T-helper 1 cell treated with Interleukin-12 subunit alpha and Interleukin-12 subunit beta and Interleukin-4 antibody, amounts not matched to agents 30 ng/mL and 1 ng/mL, for 36 hours (primary cell): ENCODE results near the gene TBC1D16. TPM values are rescaled to one million over a fixed set of nuclear protein-coding genes. Genes with fewer than 3 reads are reported as not detected.

Source experiments
- intact Hi-C: fragments of 100-400 bp; cut with micrococcal nuclease; formaldehyde crosslinking; loops from one replicate; pipeline ENCODE4 v1.15.1; 2024
- total RNA-seq: library from RNA; stranded (reverse); gene quantifications from 2 replicates; pipeline ENCODE4 v1.2.3, GENCODE V29; 2022

The TBC1D16 gene
- total RNA-seq, 1 donor from 2014 or later = 0.88 TPM

DNA sequence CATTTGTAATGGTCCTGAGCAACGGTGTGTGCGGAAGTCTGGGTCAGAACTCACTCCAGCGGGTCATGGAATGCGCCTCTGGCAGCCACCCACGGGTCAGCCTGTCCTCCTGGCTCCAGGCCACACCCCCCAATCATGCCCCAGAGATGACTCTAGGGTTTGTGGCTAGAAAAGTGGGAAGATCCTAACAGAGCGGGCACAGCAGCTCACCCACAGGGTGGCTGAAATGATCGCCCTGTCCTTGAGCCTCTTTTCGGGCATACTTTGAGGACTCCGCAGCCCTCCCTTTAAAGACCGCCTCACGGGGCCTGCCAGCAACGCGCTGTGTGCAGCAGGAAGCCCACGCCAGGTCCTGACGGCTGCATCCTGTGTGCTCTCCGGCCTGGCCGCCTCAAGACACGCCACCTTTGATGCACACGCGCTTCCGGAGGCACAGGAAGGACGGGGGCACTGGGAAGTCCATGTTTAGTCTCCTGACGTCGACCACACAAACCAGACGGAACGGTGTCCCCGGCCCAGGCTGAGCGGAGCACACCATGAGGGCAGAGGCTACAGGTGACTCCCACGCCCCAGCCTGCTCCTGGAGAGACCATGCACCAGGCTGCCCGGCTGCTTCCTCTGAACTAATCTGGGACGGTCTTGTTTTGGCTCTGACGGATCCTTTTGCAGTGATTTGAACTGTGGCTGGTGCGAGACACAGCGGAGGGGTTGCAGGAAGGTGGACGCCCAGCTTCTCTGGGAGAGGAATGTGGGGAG, 92.9 kb downstream of the TBC1D16 start:
- intact Hi-C loops = no loop called here

DNA sequence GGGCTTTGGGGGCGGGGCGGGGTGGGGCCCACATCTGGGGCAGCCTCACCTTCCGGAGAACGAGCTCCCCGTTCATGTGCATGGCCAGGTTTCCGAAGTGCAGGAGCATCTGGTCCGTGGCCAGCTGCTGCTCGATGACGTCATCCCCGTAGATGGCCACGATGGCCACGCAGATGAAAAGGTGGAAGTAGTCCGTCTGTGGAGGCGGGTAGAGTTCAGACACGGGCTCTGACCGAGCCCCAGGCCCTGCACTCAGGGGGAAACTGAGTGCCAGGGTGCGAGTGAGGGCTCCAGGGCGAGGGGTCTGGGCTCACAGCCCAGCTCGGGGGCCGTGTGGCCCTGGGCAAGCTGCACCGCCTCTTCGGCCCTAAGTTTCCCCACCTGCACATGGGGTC, 93.7 kb downstream of the TBC1D16 start:
- intact Hi-C loops = no loop called here

DNA sequence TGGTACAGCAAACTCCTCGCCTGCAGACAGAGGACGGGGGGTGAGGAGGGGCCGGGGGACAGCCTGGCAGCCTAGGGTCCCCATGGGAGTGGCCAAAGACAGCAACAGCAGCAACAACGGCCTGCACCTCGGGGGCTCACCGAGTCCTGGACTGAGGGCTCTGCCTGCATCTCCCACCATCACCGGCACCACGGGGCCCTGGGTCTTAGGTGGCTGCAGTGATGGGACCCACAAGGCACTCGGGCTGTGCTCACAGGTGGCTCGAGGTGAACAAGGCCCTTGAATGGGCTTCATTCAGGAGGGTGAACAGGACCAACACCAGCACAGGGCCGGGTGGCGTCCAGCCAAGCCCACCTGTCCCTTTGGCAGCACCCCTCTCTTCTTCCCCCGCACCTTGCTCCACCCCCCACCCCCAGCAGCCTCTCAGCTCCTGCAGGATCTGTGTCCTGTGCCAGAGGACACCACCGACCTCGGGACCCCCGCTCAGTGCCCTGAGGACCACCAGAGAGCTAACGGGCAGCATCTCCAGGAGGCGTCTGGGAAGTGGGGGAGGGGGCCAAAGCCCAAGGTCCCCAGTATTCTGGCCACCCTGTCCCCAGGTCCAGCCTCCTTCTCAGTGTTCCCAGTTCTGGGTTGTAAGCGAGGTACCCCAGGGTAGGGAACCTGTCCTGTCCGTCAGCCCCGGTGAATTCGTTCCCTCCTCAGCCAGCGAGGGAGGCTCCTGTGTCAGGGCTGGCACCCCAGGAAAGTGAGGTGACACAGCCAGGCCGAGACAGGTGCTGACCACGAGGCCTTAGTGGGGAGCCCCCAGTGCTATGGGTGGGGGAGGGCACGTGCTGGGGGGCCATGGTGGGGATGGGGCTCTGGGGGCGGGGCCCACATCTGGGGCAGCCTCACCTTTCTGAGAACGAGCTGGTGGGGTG, 94.3 kb downstream of the TBC1D16 start:
- intact Hi-C loops = no loop called here

GRCh38 chr17:79940459-79941087, 95.1 kb downstream of the TBC1D16 start:
- intact Hi-C loops = no loop called here

GRCh38 chr17:79939755-79940458, 95.8 kb downstream of the TBC1D16 start:
- intact Hi-C loops = no loop called here

GRCh38 chr17:79939094-79939435, 96.6 kb downstream of the TBC1D16 start:
- intact Hi-C loops = no loop called here

DNA sequence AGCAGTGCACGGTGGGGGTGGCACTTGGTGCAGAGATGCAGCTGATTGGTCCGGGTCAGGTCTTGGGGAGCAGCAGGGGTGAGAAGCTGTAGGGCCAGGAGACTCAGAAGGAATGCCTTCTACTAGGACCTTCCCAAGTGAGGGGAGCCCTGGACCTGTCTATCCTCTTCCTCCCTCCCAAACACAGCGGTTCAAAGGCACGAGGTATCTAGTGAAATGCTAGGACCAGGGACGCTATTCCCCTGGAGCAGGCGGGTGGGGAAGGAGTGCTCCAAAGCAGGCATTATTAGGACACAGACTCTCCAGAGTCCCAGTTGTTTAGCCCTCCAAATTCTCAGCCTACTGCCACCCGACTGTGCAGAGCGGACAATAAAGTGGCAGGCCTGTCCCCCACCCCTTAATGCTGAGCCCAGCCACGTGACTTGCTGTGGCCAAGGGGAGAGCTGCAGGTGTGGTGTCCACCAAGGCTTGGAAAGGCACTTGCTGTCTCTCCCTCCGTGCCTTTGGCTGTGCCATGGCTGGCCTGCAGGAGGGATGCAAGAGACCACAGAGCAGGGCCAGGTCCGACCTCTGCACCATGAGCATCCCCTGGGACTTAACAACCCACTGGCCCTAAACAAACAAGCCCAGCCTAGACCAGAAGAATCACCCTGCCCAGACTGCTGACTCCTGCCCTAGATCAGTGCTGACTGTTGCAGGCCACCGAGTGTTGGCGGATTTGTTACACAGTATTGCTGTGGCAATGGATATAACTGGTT, 97.2 kb downstream of the TBC1D16 start:
- intact Hi-C loops = no loop called here

GRCh38 chr17:79937391-79938335, 98.0 kb downstream of the TBC1D16 start:
- intact Hi-C loops = no loop called here

- intact Hi-C loops = no loop called here
Measured at GRCh38 chr17:79936641-79937381, 98.9 kb downstream of the TBC1D16 start.

- intact Hi-C loops = no loop called here
Measured at GRCh38 chr17:79936050-79936449, 99.6 kb downstream of the TBC1D16 start.

DNA sequence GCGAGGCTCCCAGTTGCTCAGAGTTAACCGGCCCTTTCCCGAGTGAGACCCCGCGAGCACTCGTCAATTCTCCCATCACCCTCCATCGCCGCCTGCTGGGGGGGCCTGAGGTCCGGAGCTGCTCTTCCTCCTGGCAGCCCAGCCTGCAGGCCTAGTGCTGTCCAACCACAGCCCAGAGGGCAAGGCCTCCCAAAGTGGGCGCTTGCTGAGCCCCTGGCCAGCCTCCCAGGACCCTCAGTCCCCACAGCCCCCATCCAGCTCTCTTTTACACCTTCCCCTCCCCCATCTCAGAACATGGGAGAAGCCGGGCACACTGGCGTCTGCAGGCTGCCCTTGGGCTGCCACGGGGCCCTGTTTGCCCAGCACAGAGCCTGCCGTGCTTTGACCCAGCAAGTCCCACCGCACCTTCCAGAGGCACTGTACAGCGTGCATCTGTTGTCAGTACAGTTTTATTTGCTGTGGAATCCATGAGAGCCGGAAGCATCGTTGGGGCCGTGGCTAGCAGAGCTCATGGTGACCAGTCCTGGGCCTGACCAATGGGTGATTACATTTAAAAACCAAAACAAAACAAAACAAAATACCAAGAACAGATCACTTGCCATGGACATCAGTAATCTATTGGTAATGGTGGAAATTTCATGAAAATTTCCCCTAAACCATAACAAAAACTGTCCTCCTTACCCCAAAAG, 100.3 kb downstream of the TBC1D16 start:
- intact Hi-C loops = no loop called here

DNA sequence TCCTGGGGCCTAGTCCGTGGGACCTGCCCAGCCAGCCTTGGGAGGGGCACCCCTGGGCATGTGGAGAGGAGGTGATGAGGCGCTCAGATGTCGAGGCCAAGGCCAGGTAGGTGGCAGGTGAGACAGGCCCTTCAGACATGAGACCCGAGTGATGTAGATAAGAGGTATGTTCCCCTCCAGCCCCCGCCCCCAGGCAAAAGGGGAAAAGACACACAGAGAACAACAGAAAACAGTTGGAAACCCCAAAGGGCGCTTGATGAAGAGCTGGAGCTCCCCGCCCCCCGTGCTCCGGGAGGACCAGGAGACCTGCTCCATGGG, 101.1 kb downstream of the TBC1D16 start:
- intact Hi-C loops = no loop called here

DNA sequence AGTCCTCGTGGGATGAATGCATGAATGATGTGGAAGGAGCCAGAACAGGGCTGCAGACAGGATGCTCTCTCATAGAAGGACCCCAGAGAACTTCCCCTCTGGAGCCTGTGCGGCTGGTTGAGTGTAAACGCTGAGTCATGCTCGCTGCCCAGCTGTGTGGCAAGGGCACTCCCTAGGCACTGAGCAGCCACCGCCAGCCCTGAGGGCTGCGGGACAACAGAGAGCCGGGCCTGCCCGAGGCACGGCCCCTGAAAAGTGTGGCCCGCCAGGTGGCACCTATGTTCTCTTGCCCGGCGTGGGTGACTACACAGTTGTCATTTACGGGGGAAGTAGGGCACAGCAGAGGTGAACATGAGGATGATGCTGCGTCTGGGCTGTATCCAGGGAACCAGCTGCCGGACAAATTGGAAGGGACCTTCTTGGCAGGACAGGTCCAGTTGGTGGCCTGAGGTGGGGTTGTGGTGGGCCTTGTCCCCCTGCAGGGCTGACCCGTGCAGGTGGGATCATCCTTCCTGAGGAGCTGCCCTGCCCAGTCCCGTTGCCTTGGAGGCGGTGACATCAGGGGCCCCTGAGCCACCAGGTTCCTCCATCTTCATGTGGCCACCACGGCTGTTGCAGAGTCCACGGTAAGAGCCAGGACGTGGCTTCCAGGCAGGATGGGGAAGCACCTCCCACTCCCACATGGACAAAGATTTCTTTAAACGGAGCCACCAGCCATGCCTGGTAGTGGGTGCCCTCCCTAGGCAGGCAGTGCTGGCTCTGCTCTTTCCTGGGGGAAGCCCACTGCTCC, 101.6 kb downstream of the TBC1D16 start:
- intact Hi-C loops = no loop called here

DNA sequence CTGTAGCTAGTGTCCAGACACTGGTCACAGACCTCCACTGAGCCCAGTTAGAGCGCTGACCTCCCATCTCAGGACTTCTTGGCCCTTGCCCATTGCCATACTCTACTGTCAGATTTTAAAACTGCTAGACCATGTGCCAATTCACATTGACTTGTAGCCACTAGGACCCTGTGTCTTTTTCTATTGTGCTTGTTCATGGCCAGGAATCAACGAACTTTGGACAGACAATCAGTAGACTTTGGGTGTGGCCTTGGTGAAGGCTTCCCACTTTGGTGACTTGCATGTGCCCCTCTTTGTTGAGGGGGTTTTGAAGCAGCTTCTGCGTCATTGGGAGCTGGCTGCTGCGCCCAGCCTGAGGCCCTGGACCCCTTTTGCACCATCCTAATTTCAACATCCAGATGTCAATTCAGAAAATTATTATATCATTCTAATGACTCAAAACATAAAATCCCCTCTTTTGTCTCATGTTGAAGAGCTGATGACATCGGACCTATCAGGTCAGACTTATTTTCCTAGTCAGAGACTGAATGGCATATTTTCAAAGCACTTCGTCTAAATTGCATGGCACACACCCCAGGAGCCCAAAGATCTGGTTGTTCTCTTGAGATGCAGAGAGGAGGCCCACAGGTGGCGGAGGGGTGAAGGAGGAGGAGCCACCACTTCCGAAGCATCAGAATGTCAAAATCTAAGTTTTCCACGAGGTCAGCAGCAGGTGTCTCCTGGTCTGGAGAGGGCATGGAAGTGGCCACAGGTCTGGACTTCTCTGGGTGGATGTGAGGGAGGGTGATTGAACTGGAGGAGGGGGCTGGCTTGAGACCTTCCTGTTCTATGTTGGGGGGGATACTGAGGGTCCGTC, 103.0 kb downstream of the TBC1D16 start:
- intact Hi-C loops = no loop called here

GRCh38 chr17:79931817-79932309, 103.8 kb downstream of the TBC1D16 start:
- intact Hi-C loops = no loop called here
